Measurements from ENCODE around the gene BORCS6. TPM values are rescaled to one million over a fixed set of nuclear protein-coding genes. Genes with fewer than 3 reads are reported as not detected.
"Not testable (repeated sequence)": the region's sequence is repeated elsewhere in the genome, so short reads cannot be mapped to it uniquely, and the experiment has no call there.

BORCS6 gene
- total RNA-seq, 1 donor from 2014 or later: 5.8 TPM

DNA sequence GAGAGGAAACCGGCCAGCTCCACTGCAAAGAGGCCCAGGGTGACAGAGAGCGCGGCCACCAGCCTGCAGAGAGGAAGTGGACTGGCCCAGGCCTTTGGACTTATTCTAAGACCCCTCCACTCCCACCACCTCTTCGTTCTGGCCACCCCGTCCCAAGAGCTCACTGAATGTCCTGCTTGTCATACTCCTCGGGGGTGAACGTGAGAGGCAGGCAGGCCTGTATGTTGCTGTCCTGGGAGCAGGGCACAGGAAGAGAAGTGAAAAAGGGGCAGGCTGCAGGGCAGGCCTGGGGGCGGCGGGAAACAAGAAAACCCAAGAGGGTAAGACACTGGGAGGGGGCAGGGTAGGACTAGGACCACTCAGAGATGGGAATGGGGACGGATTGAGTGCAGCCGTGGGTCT, 14.2 kb downstream of the BORCS6 start:
- no peak for DNase-seq (ENCODE audit: low spot score)

DNA sequence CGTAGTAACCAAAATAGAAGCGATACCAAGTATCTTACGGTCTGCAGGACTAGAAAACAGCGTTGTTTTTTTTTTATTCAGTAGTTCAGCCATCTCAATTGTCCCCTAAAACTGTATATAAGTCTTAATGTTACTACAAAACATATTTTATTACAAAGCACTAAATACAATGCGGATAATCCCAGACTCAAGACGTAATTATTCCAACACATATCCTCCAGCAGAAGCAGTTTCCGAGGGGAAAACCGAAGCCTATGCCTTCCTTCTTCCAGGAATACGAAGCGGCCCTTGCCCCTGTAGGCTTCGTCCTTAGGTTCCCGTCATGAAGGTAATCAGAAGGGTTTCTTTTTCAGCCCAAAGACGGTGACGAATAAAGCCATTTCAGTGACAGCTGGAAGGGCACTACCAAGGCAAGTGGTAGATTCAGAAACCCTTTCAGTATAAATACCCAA, 16.1 kb downstream of the BORCS6 start:
- DNase-seq (ENCODE audit: low spot score): no peak

DNA sequence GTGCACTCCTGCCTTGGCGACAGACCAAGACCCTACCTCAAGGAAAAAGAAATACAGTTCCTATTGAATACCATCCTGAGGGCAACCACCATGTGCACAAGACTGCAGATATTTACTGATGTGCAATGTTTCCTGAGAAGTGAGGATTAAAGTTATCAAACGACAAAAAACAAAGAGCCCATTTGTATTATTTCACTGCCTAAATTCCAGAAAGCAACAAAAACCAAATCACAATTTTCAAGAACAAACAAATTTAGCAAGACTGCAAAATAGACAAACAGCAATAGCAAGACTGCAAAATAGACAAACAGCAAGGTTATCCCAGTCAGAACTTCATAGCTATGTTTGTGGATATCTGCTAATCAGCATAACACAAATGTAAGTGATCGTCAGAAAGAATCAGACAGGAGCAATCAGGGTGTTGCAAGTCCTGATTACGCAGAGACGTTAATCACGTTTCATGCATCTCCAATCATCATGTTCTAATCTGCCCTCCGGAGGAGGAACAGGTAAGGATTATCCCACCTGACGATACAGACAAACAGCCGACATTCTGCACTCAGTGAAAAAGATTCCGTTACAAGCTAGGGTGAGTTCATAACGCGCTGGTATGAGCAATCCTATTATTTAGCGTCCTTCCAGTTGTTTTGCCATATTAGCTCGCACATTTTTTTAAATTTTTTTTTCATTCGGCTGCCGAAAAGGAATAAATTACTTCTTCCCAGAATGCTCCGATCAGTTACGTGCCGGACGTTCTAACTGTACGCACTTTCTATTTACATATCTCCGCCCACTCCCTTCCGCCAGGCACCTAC, 16.7 kb downstream of the BORCS6 start:
- no peak for DNase-seq (ENCODE audit: low spot score)

DNA sequence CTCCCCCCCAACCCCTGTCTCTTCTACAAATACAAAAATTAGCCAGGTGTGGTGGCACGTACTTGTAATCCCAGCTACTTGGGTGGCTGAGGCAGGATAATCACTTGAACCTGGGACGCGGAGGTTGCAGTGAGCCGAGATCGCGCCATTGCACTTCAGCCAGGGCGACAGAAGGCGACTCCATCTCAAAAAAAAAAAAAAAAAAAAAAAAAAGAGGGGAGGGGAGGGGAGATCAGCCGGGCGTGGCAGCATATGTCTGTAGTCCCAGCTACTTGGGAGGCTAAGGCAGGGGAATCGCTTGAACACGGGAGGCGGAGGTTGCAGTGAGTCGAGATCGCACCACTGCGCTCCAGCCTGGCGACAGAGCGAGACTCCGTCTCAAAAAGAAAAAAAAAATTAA, 19.8 kb downstream of the BORCS6 start:
- DNase-seq (ENCODE audit: low spot score): not testable (repeated sequence)

DNA sequence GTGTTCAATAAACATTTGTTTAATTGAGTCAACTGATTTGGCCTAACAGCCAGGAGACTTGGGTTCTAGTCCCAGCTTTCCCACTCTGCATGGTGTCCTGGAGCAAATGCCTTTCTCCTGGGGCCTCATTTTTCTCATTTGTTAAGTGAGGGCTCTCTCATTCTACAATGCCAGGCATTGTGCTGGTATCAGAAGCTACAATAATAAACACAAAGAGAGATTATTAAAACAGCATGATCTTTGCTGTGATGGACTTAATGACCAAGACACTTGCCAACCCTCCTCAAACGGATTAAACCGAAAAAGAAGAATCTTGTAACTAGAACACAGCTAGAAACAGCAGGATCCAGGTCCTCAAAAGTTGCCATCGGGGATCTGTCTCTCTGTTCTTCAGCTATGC, 22.5 kb downstream of the BORCS6 start:
- DNase-seq (ENCODE audit: low spot score): no peak

DNA sequence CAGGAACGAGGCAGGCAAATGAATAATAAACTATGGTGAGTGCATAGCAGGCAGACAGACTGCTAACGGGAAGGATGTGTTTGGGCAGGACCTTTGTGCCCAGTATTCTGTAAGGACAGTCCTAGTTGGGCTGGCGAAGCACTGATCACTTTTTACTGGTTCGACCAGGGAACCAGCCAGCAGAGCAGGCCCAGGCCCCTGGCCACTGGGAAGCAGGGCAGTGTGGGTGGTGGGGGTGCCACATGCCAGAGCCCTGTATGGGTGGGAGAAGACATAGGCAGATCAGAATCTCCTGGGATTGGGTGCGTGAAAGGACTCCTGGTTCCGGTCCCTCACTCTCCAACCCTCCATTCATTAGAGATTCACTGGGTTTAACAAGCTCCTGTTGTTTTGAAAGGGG, 23.2 kb downstream of the BORCS6 start:
- no peak for DNase-seq (ENCODE audit: low spot score)

DNA sequence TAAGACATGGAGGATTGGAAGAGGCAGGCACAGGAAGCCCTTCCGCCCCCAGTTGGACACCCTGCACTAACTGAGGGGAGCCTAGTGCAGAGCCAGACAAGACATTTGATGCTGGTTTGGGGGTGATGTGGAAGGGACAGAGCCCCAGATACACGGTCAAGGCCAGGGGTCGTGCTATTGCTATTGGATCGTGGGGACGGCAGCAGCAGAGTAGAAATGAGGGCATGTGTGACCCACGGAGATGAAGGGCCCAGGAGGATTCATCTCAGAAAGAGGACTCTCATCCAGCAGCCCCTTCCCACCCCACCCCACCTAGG, 25.2 kb downstream of the BORCS6 start:
- DNase-seq (ENCODE audit: low spot score): no peak

DNA sequence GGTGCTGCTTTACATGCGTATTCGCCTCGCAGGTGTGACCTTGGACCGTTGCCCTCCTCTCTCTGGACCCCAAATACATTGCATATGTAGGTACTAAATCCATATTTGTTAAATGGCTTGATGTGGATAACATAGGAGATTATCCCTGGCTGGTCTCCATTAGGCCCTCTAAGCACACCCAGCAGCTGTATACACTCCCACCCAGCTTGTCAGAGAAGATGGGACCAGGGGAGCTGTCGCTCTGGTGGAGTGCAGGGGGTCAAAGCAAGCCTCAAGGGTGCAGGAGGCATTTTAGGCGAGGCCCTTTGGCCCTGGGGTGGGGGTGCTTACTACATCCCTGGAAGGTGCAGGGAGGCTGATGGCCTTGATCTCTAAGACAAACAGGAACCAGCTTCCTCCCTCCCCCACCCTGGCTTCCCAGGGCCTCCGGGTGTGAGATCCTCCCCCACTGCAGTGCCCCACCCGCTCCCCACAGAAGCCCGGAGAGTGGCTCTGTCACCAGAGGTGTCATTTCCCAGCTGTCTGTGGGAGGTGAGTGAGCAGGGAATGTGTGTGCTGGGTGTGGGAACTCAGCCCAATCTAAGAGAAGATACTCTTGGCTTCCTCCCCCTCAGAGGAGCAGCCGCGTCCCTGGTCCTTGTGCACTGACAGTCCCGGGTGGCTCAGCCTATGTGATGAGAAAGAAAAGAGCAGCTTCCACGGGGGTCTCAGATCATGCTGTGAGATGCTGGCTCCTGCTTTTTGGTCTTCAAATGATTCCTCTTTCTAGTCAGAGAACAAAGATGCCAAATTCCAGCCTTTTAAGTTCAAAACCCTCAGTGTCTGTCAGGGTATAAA, 25.8 kb downstream of the BORCS6 start:
- no peak for DNase-seq (ENCODE audit: low spot score)

DNA sequence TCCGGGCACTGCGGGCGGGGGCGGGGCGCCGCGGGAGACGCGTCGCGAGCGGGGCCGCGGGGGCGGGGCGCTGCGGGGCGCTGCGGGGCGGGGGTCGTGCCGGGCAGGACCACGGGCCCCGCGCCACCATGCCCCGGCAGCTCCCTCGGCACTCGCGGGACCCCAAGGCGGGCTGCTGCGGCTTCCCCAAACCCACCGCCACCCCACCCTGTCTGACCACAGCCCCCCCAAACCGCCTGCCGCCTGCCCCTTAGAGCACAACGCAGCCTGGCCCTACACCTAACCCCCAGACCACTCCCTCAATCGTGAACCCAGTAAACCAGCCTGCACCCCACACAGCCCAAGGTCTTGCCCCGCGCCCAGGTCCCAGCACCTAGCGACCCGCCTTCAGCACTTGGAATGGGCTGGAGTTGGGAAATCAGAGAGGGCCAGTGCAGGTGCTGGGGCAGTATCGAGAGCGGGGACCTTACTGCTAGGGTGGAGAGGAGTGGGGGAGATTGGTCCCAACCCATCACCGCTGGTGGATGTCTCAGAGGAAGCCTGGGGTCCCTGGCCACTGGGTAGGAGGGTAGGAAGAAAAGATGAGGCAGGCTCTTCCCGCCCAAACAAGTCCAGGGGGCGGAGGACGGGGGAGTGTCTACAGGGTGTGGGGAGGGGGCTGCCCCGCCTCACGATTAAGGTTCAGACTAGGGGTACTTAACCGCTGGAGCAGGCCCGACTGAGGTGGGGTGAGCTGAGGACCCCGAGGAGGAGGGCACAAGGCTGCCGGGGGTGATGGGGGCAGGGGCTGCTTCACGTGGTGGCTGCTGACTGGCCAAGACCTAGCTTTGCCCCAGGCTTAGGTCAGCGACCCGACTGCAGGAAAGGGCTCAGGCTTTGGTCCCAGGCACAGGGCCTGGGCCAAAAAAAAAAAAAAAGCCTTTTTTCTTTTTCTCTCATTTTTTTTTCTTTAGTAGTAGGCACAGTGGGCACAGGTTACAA, 26.7 kb downstream of the BORCS6 start:
- DNase-seq (ENCODE audit: low spot score): no peak

DNA sequence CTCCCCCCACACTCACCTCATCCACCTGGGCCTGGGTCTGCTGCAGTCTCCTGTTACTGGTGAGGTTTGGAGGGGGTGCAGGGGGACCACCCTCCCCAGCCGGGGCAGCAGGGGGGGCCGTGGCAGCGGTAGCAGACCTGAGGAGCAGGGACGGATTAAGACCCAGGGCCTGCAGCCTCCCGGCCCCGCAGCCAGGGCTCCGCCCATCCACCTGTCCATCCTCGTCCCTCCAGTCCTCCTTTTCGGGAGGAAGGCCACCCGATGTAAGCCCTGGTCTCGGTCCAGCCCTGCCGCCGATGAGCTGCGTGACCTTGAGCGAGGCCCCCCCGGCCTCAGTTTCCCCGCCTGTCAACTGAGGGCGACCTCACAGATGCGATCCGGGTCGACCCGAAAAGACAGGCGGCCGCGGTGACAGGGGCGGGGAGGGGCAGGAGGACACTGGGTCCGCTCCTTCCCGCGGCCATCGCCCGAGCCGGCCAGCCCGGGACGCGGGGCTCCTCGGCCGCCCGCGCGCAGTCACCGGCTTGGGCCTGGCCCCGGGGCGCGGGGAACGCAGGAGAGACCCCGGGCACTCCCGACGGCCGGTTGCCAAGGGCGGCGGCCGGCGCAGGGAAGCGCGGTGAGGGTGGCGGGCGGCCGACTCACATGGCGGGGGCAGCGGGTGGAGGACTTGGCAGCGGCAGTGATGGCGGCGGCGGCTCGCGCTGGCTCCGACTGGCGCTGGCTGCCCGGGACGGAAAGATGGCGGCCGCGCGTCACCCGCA, 27.6 kb downstream of the BORCS6 start, which contains the start of gene VAMP2:
VAMP2 (minus strand) TSS at position 716 of the 764 bp plus-strand sequence; CDS start at position 647, 69 bp downstream.
- peak; percentile 96 for DNase-seq (ENCODE audit: low spot score)

DNA sequence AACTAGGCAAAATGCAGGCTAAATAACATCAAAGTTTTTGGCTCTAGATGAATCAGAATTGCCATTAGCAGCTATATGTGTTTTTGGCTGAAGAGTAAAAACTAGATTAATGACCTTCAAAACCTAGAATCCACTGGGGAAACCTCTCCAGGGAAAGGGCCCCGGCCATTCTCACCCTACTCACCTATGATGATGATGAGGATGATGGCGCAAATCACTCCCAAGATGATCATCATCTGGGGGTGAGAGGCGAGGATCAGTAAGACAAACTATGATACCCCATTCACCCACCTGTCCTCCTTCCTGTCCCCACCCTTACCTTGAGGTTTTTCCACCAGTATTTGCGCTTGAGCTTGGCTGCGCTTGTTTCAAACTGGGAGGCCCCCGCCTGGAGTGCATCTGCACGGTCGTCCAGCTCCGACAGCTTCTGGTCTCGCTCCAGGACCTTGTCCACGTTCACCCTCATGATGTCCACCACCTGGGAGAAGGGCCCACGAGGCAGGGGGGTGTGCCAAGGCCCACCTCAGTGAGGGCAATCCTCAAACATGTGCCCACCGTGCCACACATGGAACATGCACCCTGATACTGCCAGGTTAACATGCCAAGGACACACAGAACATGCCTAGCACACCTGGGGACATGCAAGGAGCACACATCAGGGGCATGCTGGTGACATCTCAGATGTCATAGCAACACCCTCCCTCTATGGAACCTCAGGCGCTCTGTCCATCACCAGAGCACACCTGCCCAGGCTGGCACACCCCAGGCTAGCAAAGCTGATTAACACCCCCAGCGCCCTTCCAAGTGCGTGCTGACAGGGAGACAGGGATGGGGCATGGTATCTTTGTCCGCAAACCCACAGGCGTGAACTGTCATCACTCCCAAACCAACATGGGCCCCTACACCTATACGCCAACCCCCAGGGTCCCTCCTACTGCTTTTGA, 28.4 kb downstream of the BORCS6 start:
- no peak for DNase-seq (ENCODE audit: low spot score)

DNA sequence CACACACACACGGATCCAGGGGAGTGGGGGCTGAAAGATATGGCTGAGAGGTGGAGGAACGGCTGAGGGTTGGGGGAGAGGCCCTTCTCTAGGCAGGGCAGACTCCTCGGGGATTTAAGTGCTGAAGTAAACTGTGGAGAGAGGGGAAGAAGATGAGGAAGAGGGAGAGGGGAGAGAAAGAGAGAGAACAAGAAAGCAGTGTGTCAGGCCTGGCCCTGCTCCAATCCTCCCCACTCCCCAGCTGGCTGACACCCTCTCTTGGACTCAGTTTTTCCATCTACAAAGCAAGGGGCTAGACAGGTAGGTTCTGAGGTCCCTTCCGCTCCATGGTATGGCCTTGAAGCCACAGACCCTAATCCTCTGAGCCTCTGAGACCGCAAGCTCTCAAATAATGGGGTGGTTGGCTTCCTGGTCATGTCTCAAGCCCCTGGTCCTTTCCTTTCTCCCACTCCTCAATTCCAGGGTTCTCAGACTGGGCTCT, 29.2 kb downstream of the BORCS6 start:
- DNase-seq (ENCODE audit: low spot score): no peak

DNA sequence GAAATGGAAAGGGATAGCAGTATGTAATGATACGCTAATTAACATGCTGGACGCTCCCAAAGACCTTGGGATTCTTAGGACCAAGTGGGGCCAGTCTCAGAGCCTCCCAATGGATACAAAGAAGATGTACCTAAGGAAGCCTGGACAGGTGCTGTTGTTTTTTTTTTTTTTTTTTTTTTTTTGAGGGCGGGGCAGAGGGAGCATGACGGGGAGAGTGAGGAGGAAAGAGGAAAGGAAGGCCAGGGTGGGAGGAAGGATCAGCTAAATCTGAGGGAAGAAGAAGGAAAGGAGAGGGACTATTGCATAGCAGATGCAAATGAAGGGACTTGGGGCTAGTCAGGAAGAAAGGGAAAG, 29.8 kb downstream of the BORCS6 start:
- DNase-seq (ENCODE audit: low spot score): no peak

DNA sequence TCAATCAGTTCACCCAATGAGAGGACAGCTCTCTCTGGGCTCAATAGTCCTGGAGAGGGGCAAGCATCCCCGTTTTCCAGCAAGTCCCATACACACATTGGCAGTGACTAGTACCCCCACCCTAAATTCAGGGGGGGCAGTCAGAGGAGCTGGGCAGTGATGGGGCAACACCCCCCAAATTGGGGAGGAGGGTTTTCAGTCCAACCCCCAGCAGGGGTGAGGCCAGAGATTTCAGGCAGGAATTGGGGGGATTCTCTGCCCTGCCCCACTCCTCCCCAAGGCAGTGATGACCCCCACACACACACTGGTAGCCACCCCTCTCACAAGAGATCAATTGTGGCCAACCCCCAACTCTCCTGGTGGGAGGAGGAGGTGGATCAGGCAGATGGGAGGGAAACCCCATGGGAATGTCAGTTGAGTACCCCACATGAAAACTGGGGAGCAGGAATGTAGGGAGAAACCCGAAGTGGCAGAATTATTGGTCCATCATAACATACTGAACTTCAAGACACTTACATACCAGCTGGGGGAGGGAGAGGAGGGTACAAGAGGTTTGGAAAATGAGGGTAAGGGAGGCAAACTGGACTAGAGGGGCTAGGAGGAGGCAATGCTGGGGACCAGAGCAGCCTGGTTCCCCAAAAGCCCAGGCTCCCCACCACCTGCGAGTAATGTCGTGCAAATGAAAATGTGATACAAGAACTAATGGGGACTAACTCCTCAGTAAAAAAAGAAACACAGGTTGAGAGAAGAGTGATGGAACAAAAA, 30.3 kb downstream of the BORCS6 start:
- no peak for DNase-seq (ENCODE audit: low spot score)

DNA sequence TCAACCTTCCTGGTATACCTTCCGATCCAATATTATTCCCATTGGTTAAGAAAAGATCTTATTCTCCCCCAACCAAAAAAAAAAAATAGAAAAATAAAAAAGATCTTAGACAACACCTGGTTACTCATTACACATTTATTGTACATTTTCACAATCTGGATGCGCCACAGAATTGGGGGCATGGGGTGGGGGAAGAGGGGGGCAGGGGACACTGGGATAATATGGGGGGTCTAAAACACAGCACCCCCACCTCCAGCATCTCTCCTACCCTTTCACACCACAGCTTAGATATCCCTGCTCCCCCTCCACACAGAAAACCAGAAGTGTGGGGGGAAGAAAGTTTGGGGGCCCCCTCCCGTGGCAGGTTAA, 31.0 kb downstream of the BORCS6 start:
- no peak for DNase-seq (ENCODE audit: low spot score)

DNA sequence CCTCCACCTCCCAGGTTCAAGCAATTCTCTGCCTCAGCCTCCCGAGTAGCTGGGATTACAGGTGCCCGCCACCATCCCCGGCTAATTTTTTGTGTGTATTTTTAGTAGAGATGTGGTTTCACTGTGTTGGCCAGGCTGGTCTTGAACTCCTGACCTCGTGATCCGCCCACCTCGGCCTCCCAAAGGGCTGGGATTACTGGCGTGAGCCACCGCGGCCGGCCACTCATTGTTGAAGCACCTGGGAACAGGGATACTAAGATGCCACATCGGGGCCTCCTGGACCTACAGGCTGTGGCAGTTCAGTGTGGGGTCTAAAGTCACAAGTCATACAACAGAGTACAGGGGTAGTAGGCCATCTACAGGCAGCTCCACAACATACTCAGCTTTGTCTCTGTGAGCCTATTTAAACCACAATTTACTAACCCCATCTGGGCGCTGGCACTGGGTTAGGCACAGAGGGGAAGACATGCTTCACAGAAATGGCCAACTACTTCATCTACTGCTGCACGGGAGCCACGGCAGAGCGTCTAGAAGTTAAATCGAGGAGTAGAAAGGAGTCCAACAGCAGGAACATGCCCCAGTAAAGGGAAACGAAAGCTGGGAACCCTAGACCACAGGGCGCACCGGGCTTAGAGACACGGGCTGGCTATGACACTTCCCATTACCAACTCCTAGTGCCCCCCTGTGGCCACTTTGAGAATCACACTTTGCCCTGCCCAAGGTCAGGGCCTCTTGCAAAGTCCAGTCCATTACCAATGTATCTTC, 31.5 kb downstream of the BORCS6 start:
- DNase-seq (ENCODE audit: low spot score): no peak

DNA sequence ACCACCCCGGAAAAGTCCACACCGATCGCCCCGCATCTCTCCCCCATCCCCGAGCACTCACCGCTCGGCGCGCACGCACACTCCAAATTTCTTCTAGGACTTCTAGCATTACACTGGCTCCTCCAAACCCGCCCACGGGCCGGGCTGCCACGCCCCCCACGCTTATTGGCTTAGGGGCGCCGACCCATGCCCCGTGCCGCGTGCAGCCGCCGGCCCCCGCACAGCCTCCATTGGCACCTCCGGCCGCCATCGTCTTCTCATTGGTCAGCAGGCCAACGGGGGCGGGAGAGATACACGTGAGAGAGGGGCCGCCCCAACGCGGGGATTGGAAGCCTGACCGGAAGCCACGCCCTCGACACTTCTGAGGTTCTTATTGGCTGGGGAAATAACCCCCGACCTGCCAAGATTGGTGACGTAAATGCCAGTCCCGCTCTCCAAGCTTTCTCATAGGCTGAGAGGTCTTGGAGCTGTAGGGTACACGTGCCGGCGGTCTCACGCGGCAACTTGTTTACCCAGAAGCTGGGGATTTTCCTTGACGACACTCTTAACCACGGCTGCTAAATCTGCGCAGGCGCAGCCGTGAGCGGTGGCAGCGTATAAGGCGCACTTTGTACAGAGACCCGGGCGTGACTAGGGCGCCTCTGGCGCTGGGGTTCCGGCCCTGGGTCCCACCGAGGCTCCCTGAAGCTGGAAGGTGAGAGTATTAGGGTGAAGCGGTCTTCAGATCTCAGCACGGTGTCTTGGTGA, 33.6 kb downstream of the BORCS6 start:
- DNase-seq (ENCODE audit: low spot score): peak; percentile 100
